AG09319 (cell line): ENCODE measurements around the gene TRAPPC3L.

ENCODE experiments used
- DNase-seq: peaks from one replicate; pipeline ENCODE4 v3.0.0-alpha.2; 2010; ENCODE audit warnings: low read depth; ENCODE audit errors: extremely low read depth
- CTCF ChIP-seq: IDR thresholded peaks from 2 replicates; pipeline ENCODE4 v1.5.1; 2011; ENCODE audit warnings: low read depth, mild to moderate bottlenecking, inconsistent platforms, low read length, moderate library complexity

TRAPPC3L gene

GRCh38 chr6:116482780-116483179, 62.7 kb downstream of the TRAPPC3L start:
- DNase-seq = no peak
- TF ChIP-seq CTCF = no peak

GRCh38 chr6:116476002-116476678, 69.3 kb downstream of the TRAPPC3L start:
- no peak for TF ChIP-seq CTCF
- DNase-seq = no peak

GRCh38 chr6:116475141-116475540, 70.3 kb downstream of the TRAPPC3L start:
- TF ChIP-seq CTCF = no peak

GRCh38 chr6:116472706-116473105, 72.8 kb downstream of the TRAPPC3L start:
- no peak for DNase-seq
- TF ChIP-seq CTCF = no peak

More at GRCh38 chr6:116475141-116475540, 70.3 kb downstream of the TRAPPC3L start:
- no peak for DNase-seq

GRCh38 chr6:116471531-116471930, 74.0 kb downstream of the TRAPPC3L start:
- DNase-seq = no peak
- no peak for TF ChIP-seq CTCF

GRCh38 chr6:116468293-116468692, 77.2 kb downstream of the TRAPPC3L start:
- no peak for TF ChIP-seq CTCF

GRCh38 chr6:116467514-116467913, 78.0 kb downstream of the TRAPPC3L start:
- no peak for DNase-seq
- no peak for TF ChIP-seq CTCF

More at GRCh38 chr6:116468293-116468692, 77.2 kb downstream of the TRAPPC3L start:
- no peak for DNase-seq
